Activated CD8-positive, alpha-beta memory T cell treated with anti-CD3 and anti-CD28 coated beads for 4 hours (primary cell): ENCODE data around the gene PCDH17.

Experiments used
- DNase-seq, 2 donors: peaks; one replicate each; pipeline ENCODE4 v3.0.0-alpha.2; 2020; ENCODE audit warnings: low read depth in 2 of 2

PCDH17 gene, protein sequence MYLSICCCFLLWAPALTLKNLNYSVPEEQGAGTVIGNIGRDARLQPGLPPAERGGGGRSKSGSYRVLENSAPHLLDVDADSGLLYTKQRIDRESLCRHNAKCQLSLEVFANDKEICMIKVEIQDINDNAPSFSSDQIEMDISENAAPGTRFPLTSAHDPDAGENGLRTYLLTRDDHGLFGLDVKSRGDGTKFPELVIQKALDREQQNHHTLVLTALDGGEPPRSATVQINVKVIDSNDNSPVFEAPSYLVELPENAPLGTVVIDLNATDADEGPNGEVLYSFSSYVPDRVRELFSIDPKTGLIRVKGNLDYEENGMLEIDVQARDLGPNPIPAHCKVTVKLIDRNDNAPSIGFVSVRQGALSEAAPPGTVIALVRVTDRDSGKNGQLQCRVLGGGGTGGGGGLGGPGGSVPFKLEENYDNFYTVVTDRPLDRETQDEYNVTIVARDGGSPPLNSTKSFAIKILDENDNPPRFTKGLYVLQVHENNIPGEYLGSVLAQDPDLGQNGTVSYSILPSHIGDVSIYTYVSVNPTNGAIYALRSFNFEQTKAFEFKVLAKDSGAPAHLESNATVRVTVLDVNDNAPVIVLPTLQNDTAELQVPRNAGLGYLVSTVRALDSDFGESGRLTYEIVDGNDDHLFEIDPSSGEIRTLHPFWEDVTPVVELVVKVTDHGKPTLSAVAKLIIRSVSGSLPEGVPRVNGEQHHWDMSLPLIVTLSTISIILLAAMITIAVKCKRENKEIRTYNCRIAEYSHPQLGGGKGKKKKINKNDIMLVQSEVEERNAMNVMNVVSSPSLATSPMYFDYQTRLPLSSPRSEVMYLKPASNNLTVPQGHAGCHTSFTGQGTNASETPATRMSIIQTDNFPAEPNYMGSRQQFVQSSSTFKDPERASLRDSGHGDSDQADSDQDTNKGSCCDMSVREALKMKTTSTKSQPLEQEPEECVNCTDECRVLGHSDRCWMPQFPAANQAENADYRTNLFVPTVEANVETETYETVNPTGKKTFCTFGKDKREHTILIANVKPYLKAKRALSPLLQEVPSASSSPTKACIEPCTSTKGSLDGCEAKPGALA (N-terminal part only)

DNA sequence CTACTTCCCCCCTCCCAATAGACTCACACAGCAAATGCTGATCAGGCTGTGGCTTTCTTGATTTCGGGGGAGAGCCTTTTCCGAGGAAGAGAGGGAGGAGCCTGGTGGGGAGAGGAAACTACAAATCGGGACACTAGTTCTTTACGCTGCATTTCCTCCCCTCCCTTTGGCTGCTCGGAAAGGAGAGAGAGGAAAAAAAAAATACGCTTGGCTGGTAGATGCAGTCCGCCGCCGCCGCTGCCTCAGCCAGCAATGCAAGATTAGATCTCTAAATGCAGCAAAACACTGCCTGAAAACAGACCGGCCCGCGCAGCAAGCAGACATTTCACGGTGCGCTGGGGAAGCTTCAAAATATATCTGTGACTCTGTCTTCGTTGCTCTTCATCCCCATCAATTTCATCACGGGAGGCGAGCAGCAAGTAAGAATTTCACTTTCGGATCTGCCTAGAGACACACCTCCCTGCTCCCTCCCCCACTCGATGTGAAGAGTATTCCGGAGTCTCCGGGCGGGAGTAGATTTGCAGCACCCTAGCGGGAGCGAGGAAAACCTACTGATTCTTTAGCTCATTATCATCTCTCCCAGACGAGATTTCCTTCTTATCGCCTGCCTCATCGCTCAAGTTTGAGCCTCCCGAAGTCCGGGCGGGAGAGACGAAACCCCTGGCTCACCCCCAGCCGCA lies at the start of gene PCDH17:
TSS of gene PCDH17 (plus strand) at position 149 of the 680 bp plus-strand sequence. CDS start 803 bp downstream, outside the sequence.
- DNase-seq, result no peak

DNA sequence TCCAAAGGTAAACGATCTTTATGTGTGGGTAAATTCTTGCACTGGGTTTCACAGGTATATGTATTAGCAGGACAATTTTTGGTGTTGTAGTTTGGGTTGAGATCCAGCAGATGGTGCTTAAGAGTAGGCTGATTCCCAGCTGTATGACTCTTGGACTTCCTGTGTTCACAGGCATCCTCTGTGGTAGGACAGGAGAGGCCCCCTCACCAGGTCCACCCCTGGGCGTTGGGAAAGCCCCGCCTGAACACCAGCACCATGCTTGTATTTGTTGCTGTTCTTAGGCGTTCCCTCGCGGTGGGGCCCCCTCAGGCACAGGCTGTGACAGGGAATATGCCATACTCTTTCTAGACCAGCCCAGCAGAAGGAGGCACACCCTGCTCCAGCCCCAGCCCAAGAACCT lies 49.5 kb upstream of the PCDH17 start:
- no peak for DNase-seq

DNA sequence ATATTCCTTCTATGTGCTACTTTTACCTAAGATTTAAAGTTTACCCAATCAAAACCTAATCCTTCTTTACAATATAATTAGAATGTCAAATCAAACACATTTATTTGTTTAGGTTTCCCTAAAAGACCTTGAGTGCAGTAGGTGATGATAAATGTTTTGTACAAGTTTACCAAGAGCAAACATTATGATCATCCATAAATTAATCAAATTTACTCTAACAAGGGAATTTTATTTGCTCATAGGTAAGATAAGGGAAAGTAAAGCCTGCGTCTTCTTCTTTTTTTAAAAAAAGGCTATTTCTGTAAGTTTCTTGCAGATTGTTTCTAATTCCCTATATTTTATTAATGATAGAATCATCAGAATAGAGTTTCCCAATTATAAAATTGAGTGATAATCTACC lies 48.0 kb upstream of the PCDH17 start:
- DNase-seq, result no peak

- no peak for DNase-seq
These were observed 42.9 kb upstream of the PCDH17 start for GRCh38 chr13:57588639-57589038.

- DNase-seq, result no peak
These were observed 35.8 kb upstream of the PCDH17 start for GRCh38 chr13:57595775-57596174.

GRCh38 chr13:57601536-57601935 lies 30.0 kb upstream of the PCDH17 start:
- no peak for DNase-seq

GRCh38 chr13:57604442-57604841 lies 27.1 kb upstream of the PCDH17 start:
- DNase-seq, result no peak

- DNase-seq, result no peak
These were observed 19.6 kb upstream of the PCDH17 start for GRCh38 chr13:57611969-57612368.

DNA sequence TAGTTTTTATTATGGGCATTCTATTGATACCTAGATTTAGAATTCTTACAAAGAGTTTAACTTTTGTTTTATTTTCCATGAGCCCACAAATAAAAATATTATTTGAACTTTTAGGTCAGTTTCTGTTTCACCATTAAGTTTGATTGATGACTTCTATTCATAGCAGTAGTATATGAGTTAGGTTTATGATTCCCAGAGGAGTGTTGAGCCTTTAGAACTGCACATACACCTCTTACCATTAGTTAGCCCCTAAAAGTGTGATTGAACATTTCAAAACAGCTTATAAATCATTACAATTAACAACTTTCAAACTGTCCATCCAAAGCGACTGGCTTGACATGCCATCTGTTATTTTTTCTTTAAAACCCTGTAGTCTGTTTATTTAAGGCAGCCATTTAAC lies 19.0 kb upstream of the PCDH17 start:
- no peak for DNase-seq

GRCh38 chr13:57624565-57625435 lies 6.7 kb upstream of the PCDH17 start:
- DNase-seq, result no peak

GRCh38 chr13:57627663-57628062 lies 3.9 kb upstream of the PCDH17 start:
- no peak for DNase-seq

GRCh38 chr13:57629391-57629804 lies 2.1 kb upstream of the PCDH17 start:
- no peak for DNase-seq

DNA sequence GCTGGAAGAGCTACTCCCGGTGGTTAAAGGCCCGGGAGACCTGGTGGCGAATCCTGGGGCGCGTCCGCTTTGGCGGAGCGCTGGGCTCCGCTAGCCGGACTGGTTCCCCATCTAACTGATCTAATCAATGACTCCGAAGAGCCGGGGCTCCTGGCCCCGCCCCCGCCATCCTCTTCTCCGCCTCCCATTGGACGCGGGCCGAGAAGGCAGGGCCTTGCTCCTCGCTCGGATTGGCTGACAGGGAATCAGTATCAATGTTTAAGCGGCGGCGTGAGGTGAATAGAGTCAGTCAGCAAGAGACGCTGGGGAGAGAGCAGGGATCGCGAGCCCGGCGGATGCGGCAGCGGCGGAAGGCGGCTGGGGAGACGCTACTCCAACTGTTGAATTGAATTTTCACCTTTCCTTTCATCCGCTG lies 1.7 kb upstream of the PCDH17 start:
- no peak for DNase-seq

GRCh38 chr13:57630661-57631595 lies 616 bp upstream of the PCDH17 start:
- DNase-seq, result no peak

DNA sequence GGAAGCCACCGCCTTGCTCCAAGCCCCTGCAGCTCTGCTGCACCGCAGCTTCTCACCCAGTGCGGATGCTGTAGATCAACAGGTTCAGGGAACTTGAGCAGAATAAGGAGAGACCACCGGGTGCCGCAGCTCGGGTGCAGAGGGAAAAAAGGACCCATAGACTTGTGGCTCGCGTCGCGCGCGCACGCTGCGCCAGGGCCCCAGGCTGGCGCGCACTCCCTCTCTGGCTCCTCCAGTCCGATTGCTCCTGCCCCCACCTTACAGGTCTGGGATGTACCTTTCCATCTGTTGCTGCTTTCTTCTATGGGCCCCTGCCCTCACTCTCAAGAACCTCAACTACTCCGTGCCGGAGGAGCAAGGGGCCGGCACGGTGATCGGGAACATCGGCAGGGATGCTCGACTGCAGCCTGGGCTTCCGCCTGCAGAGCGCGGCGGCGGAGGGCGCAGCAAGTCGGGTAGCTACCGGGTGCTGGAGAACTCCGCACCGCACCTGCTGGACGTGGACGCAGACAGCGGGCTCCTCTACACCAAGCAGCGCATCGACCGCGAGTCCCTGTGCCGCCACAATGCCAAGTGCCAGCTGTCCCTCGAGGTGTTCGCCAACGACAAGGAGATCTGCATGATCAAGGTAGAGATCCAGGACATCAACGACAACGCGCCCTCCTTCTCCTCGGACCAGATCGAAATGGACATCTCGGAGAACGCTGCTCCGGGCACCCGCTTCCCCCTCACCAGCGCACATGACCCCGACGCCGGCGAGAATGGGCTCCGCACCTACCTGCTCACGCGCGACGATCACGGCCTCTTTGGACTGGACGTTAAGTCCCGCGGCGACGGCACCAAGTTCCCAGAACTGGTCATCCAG lies 964 bp downstream of the PCDH17 start:
- no peak for DNase-seq

GRCh38 chr13:57633141-57633949 lies 1.8 kb downstream of the PCDH17 start:
- DNase-seq, result no peak

GRCh38 chr13:57633950-57634838 lies 2.6 kb downstream of the PCDH17 start:
- no peak for DNase-seq
